K562 (cell line): ENCODE measurements around the gene IQCM. TPM values are rescaled to one million over a fixed set of nuclear protein-coding genes. Genes with fewer than 3 reads are reported as not detected.

ENCODE experiments used
- ATAC-seq: fragments of 200-7000 bp; cut with Tn5 transposase; 3 replicates; pipeline ENCODE4 v1.9.1; 2020; ENCODE audit warnings: moderate library complexity
- BruUV-seq: library from RNA; stranded (reverse); fragments of 400-500 nt; replicated peaks from 2 replicates; lab custom pipeline; 2021; lab: Mats Ljungman, UMichigan
- CTCF ChIA-PET: fragments of 300-600 bp; formaldehyde crosslinking; extraction: SDS; loops from one replicate; lab custom pipeline; 2021; ENCODE audit warnings: low intra/inter-chr PET ratio; lab: Yijun Ruan, JAX
- POLR2A ChIA-PET: fragments of 300-600, 350-650 bp; sonication (Branson Sonifier 250); formaldehyde crosslinking; extraction: SDS; loops from one replicate; lab custom pipeline; 2021; ENCODE audit warnings: antibody characterized with exemption, inconsistent platforms; lab: Yijun Ruan, JAX
- DNase-seq, 4 experiments: peaks; one replicate each; pipeline versions ENCODE4 v3.0.0 to v3.0.0-alpha.2; 2011 to 2018; ENCODE audit warnings: low spot score in 3 of 4, mixed read lengths in 3 of 4; ENCODE audit errors: extremely low read depth in 1 of 4
- FAIRE-seq: peaks from 2 replicates; lab custom pipeline; 2011; peaks lifted over from hg19 to GRCh38; lab: Jason Lieb, UNC
- H2AFZ ChIP-seq: 2 replicates; pipeline ENCODE4 v1.6.0; 2011; ENCODE audit warnings: low read depth, low read length, control low read depth, inconsistent platforms
- H3K27ac ChIP-seq: fragments of 200-600 bp; 3 replicates; pipeline ENCODE4 v1.8.0; 2011; ENCODE audit warnings: low read depth, mild to moderate bottlenecking, control low read depth, inconsistent platforms, low read length, moderate library complexity, mixed read lengths; ENCODE audit errors: extremely low read depth
- H3K27me3 ChIP-seq, 2 experiments: fragments of 300-600 bp in 1 of 2; 2 replicates in 1 of 2; 3 replicates in 1 of 2; pipeline versions ENCODE4 v1.6.0 to v1.8.0; 2011; ENCODE audit warnings: inconsistent platforms in 2 of 2, low read length in 2 of 2, mild to moderate bottlenecking in 1 of 2, mixed read lengths in 1 of 2, moderate library complexity in 1 of 2; ENCODE audit not compliant: control insufficient read depth in 2 of 2, insufficient read depth in 2 of 2
- H3K36me3 ChIP-seq: fragments of 300-600 bp; 3 replicates; pipeline ENCODE4 v1.8.0; 2011; ENCODE audit warnings: mild to moderate bottlenecking, low read length, inconsistent platforms; ENCODE audit not compliant: control insufficient read depth, insufficient read depth
- H3K4me1 ChIP-seq, 2 experiments: fragments of 200-600 bp in 1 of 2; replicated peaks in 1 of 2; 2 replicates in 1 of 2; 3 replicates in 1 of 2; pipeline versions ENCODE4 v1.5.1 to v1.8.0; 2011; ENCODE audit warnings: inconsistent platforms in 2 of 2, low read length in 2 of 2, mild to moderate bottlenecking in 1 of 2, mixed read lengths in 1 of 2, moderate library complexity in 1 of 2; ENCODE audit not compliant: control insufficient read depth in 2 of 2, insufficient read depth in 2 of 2
- H3K4me2 ChIP-seq: 2 replicates; pipeline ENCODE4 v1.6.1; 2011; ENCODE audit warnings: low read length, control low read depth, inconsistent platforms, mixed read lengths; ENCODE audit not compliant: insufficient read depth
- H3K4me3 ChIP-seq: fragments of 200-600 bp; sonication (generic), shearing (Covaris generic); 2 replicates; pipeline ENCODE4 v1.5.1; 2016; ENCODE audit warnings: control low read depth, inconsistent platforms
- H3K79me2 ChIP-seq: fragments of 200-600 bp; 3 replicates; pipeline ENCODE4 v1.8.0; 2011; ENCODE audit warnings: low read length, inconsistent platforms; ENCODE audit not compliant: control insufficient read depth, insufficient read depth
- H3K9ac ChIP-seq, 2 experiments: 2 replicates each; pipeline versions ENCODE4 v1.6.0 to v1.6.1; 2011; ENCODE audit warnings: low read depth in 2 of 2, low read length in 2 of 2, control low read depth in 1 of 2, inconsistent platforms in 1 of 2, mild to moderate bottlenecking in 1 of 2, mixed read lengths in 1 of 2; ENCODE audit not compliant: insufficient read depth in 1 of 2
- H3K9me1 ChIP-seq: one replicate; pipeline ENCODE4 v1.6.0; 2011; ENCODE audit warnings: inconsistent platforms, mild to moderate bottlenecking, low read length, moderate library complexity; ENCODE audit not compliant: control insufficient read depth, insufficient read depth
- H3K9me3 ChIP-seq: replicated peaks from 2 replicates; pipeline ENCODE4 v1.5.1; 2011; ENCODE audit warnings: low read depth, low read length, inconsistent platforms; ENCODE audit not compliant: control insufficient read depth, insufficient read depth
- H4K20me1 ChIP-seq: replicated peaks from 2 replicates; pipeline ENCODE4 v1.6.1; 2011; ENCODE audit warnings: low read length, inconsistent platforms, mixed read lengths; ENCODE audit not compliant: control insufficient read depth, insufficient read depth
- ETV1 ChIP-seq: fragments of 450-650 bp; conservative IDR thresholded peaks from 2 replicates; pipeline ENCODE4 v1.6.1; 2016; ENCODE audit warnings: missing genetic modification characterization, control low read depth, low read depth, missing compliant biosample characterization
- GTF2F1 ChIP-seq: IDR thresholded peaks from 2 replicates; pipeline ENCODE4 v1.6.1; 2011; ENCODE audit warnings: low read depth, low read length, improper control_type of control experiment
- ID3 ChIP-seq, 2 experiments: fragments of 250-450 bp in 1 of 2; fragments of 450-650 bp in 1 of 2; sonication (Bioruptor Pico) in 1 of 2; IDR thresholded peaks; 2 replicates each; pipeline versions ENCODE4 v1.6.1 to v1.8.0; 2016 to 2021; ENCODE audit warnings: mild to moderate bottlenecking in 2 of 2, moderate library complexity in 2 of 2, missing compliant biosample characterization in 1 of 2, missing genetic modification characterization in 1 of 2
- KAT8 ChIP-seq: fragments of 450-650 bp; IDR thresholded peaks from 2 replicates; pipeline ENCODE4 v1.6.1; 2016; ENCODE audit warnings: low read depth, mild to moderate bottlenecking
- NCOA1 ChIP-seq: fragments of 450-650 bp; IDR thresholded peaks from 2 replicates; pipeline ENCODE4 v1.6.1; 2016; ENCODE audit warnings: low read depth
- POLR3A ChIP-seq: IDR thresholded peaks from 2 replicates; pipeline ENCODE4 v1.6.1; 2011; ENCODE audit warnings: borderline replicate concordance, mild to moderate bottlenecking, moderate library complexity; ENCODE audit not compliant: insufficient read length, insufficient read depth; ENCODE audit errors: extremely low read depth
- RCOR1 ChIP-seq, 2 experiments: IDR thresholded peaks; 2 replicates each; pipeline ENCODE4 v1.6.1; 2012; ENCODE audit warnings: low read depth in 2 of 2, low read length in 2 of 2, borderline replicate concordance in 1 of 2, improper control_type of control experiment in 1 of 2
- SAFB2 ChIP-seq: fragments of 200-400 bp; formaldehyde crosslinking; IDR thresholded peaks from 2 replicates; pipeline ENCODE4 v1.6.1; 2018; ENCODE audit warnings: borderline replicate concordance, low read length, low read depth, moderate library complexity; ENCODE audit not compliant: severe bottlenecking
- SMARCB1 ChIP-seq: IDR thresholded peaks from 2 replicates; pipeline ENCODE4 v1.6.1; 2011; ENCODE audit warnings: improper control_type of control experiment, low read depth; ENCODE audit not compliant: insufficient read length
- SP1 ChIP-seq: sonication (generic); formaldehyde crosslinking; IDR thresholded peaks from 2 replicates; pipeline ENCODE4 v1.8.1; 2022; ENCODE audit warnings: mild to moderate bottlenecking, missing genetic modification reagents
- ZFPM2 ChIP-seq: fragments of 250-450 bp; sonication (Bioruptor Pico); IDR thresholded peaks from 2 replicates; pipeline ENCODE4 v1.5.1; 2022; ENCODE audit warnings: mild to moderate bottlenecking
- ZNF24 ChIP-seq: fragments of 450-650 bp; IDR thresholded peaks from 2 replicates; pipeline ENCODE4 v1.6.1; 2016
- ZNF282 ChIP-seq: sonication (generic); formaldehyde crosslinking; IDR thresholded peaks from 2 replicates; pipeline ENCODE4 v1.8.1; 2023; ENCODE audit warnings: missing genetic modification reagents
- ZNF778 ChIP-seq: fragments of 450-650 bp; formaldehyde crosslinking; IDR thresholded peaks from 2 replicates; pipeline ENCODE4 v1.4.0; 2020; ENCODE audit warnings: mild to moderate bottlenecking, moderate library complexity
- WGBS: fragments of 100-300 bp; shearing (Covaris generic); methylation state at CpG from one replicate; pipeline ENCODE4 v1.1.6; 2016; ENCODE audit warnings: low coverage, mixed read lengths; ENCODE audit not compliant: insufficient coverage; ENCODE audit errors: missing lambda C conversion rate; 5-methylcytosine and 5-hydroxymethylcytosine counted together
- in situ Hi-C: fragments of 300-500 bp; cut with MboI; formaldehyde crosslinking; loops from 4 replicates; pipeline ENCODE4 v1.15.0; 2018; ENCODE audit warnings: inconsistent platforms, mixed read lengths
- intact Hi-C: fragments of 100-400 bp; cut with micrococcal nuclease; formaldehyde crosslinking; loops from 2 replicates; pipeline ENCODE4 v1.14.2; 2022
- polyA plus RNA-seq, 8 experiments: library from polyadenylated mRNA; depleted of rRNA in 4 of 8; stranded (reverse) in 5 of 8; unstranded in 3 of 8; fragments of >200 nt; fragmentation: Nextera tagmentation in 2 of 8; fragmentation: Illumina TruSeq in 1 of 8; extraction: Ambion mirVana in 2 of 8; extraction: Trizol in 1 of 8; gene quantifications; 2 replicates each; pipeline versions ENCODE4 v1.2.1 to v1.2.3, GENCODE V29; 2011 to 2014; ENCODE audit warnings: inconsistent platforms in 1 of 8, missing spikeins in 1 of 8
- total RNA-seq, 7 experiments: library from RNA; depleted of rRNA in 6 of 7; stranded (reverse); fragments of >200 nt in 6 of 7; fragmentation: Illumina TruSeq in 2 of 7; extraction: Trizol in 2 of 7; gene quantifications; 2 replicates each; pipeline versions ENCODE4 v1.2.1 to v1.2.3, GENCODE V29; 2011 to 2021; ENCODE audit warnings: low replicate concordance in 1 of 7

The IQCM gene
- total and polyA plus RNA-seq, 9 of the 15 experiments (the other 6 are each of a cell fraction or from before 2014, with no cell fraction given), result not detected

DNA sequence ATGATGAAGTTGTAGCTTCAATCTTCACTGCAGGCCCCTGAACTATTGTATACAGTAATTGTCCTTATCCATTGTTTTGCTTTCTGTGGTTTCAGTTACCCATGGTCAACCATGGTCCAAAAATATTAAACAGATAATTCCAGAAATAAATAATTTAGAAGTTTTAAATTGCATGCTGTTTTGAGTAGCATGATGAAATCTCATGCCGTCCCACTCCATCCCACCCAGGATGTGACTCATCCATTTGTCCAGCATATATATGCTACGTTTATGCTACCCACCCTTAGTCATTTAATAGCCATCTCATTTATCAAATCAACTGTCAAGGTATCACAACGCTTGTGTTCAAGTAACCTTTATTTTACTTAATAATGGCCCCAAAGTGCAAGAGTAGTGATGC, 34.5 kb downstream of the IQCM start:
- Histone ChIP-seq H3K9me1 (no peaks in the 10 kb centered on the region), H3K4me1 (no peaks in the 10 kb centered on the region), H2AFZ (no peak overlapping the region), H3K9ac (no peak overlapping the region), H3K27ac (no peak overlapping the region), H3K36me3 (no peaks in the 10 kb centered on the region), H3K27me3 (no peaks in the 10 kb centered on the region), H3K9me3 (no peaks in the 10 kb centered on the region), H3K4me3 (no peak overlapping the region), H4K20me1 (no peaks in the 10 kb centered on the region), H3K4me2 (no peak overlapping the region), H3K79me2 (no peaks in the 10 kb centered on the region)
- WGBS, result 2% methylated on average over 3 of the region's 3 CpGs
- no peak for TF ChIP-seq KAT8
- TF ChIP-seq NCOA1, result no peak
- TF ChIP-seq POLR3A, result no peak
- TF ChIP-seq ID3 (CRISPR knock-in tag; IDR thresholded peaks at IDR 0.05), result no peak
- TF ChIP-seq ID3 (tag; IDR thresholded peaks at IDR 0.05), result no peak
- no peak for TF ChIP-seq ETV1 (tag)
- TF ChIP-seq SP1 (CRISPR knock-in tag), result no peak
- TF ChIP-seq SMARCB1, result no peak
- no peak for TF ChIP-seq ZNF778
- no peak for TF ChIP-seq ZFPM2 (CRISPR knock-in tag)
- no peak for TF ChIP-seq GTF2F1
- no peak for TF ChIP-seq SAFB2
- no peak for TF ChIP-seq RCOR1 (IDR thresholded peaks at IDR 0.05; ENCODE audit: borderline replicate concordance in 1 of 2, low read depth in 2 of 2, low read length in 2 of 2)
- no peak for TF ChIP-seq ZNF24
- TF ChIP-seq ZNF282 (CRISPR knock-in tag), result no peak
- no peak for FAIRE-seq
- in situ Hi-C loops, result no loop called here
- ChIA-PET POLR2A (no interaction called here), CTCF (no interaction called here)
- no TSS peak for BruUV-seq
- no peak for DNase-seq
- ATAC-seq, result no peak
- intact Hi-C loops, result no loop called here
